Measurements from ENCODE around the gene G6PC3. TPM values are rescaled to one million over a fixed set of nuclear protein-coding genes. Genes with fewer than 3 reads are reported as not detected.

The G6PC3 gene
- polyA plus RNA-seq, 3 donors = 39.4 to 85.3 (median 39.5) TPM

GRCh38 chr17:44078412-44078811 lies 7.9 kb downstream of the G6PC3 start:
- WGBS, 3 donors = 87 to 95% (median 91%) methylated on average over 18 to 19 of the region's 19 CpGs
- no peak overlapping the region for H3K27ac ChIP-seq (ENCODE audit: low read depth, low read length)

GRCh38 chr17:44079877-44080821 lies 9.6 kb downstream of the G6PC3 start:
- 84 to 90% (median 85%) methylated on average over 18 of the region's 18 CpGs for WGBS, 3 donors

GRCh38 chr17:44081681-44082080 lies 11.1 kb downstream of the G6PC3 start:
- no peak overlapping the region for H3K27ac ChIP-seq (ENCODE audit: low read depth, low read length)
- WGBS, 3 donors = 92 to 98% (median 96%) methylated on average over 3 of the region's 3 CpGs

More at GRCh38 chr17:44079877-44080821, 9.6 kb downstream of the G6PC3 start:
- no peak overlapping the region for H3K27ac ChIP-seq (ENCODE audit: low read depth, low read length)

GRCh38 chr17:44082256-44082927 lies 11.9 kb downstream of the G6PC3 start:
- WGBS, 3 donors = 74 to 84% (median 82%) methylated on average over 21 of the region's 21 CpGs
- H3K27ac ChIP-seq (ENCODE audit: low read depth, low read length) = no peak overlapping the region

- 76 to 91% (median 90%) methylated on average over 12 of the region's 12 CpGs for WGBS, 3 donors
- no peak overlapping the region for H3K27ac ChIP-seq (ENCODE audit: low read depth, low read length)
Measured at GRCh38 chr17:44083250-44083849, 12.8 kb downstream of the G6PC3 start.

GRCh38 chr17:44084131-44084538 lies 13.6 kb downstream of the G6PC3 start:
- H3K27ac ChIP-seq (ENCODE audit: low read depth, low read length) = no peak overlapping the region
- 73 to 81% (median 75%) methylated on average over 10 of the region's 10 CpGs for WGBS, 3 donors

- no peak overlapping the region for H3K27ac ChIP-seq (ENCODE audit: low read depth, low read length)
- 90 to 94% (median 93%) methylated on average over 7 of the region's 7 CpGs for WGBS, 3 donors
Measured at GRCh38 chr17:44084921-44085320, 14.4 kb downstream of the G6PC3 start.

GRCh38 chr17:44085908-44086307 lies 15.4 kb downstream of the G6PC3 start:
- H3K27ac ChIP-seq (ENCODE audit: low read depth, low read length) = no peak overlapping the region
- 68 to 85% (median 81%) methylated on average over 5 of the region's 5 CpGs for WGBS, 3 donors

- no peak overlapping the region for H3K27ac ChIP-seq (ENCODE audit: low read depth, low read length)
- 65 to 71% (median 68%) methylated on average over 19 to 23 of the region's 23 CpGs for WGBS, 3 donors
Measured at GRCh38 chr17:44086364-44087311, 16.1 kb downstream of the G6PC3 start.

- H3K27ac ChIP-seq (ENCODE audit: low read depth, low read length) = no peak overlapping the region
- whole genome bisulfite sequencing, 3 donors = 61 to 76% (median 72%) methylated on average over 7 to 8 of the region's 8 CpGs
Measured at GRCh38 chr17:44087319-44087718, 16.8 kb downstream of the G6PC3 start.

- 88 to 95% (median 94%) methylated on average over 16 of the region's 16 CpGs for WGBS, 3 donors
- H3K27ac ChIP-seq (ENCODE audit: low read depth, low read length) = no peak overlapping the region
Measured at GRCh38 chr17:44088254-44088653, 17.7 kb downstream of the G6PC3 start.

GRCh38 chr17:44091200-44091997 lies 20.9 kb downstream of the G6PC3 start:
- 86 to 94% (median 91%) methylated on average over 14 of the region's 14 CpGs for WGBS, 3 donors
- no peak overlapping the region for H3K27ac ChIP-seq (ENCODE audit: low read depth, low read length)

- H3K27ac ChIP-seq (ENCODE audit: low read depth, low read length) = no peak overlapping the region
- WGBS, 3 donors = 96 to 97% (median 96%) methylated on average over 11 of the region's 11 CpGs
Measured at GRCh38 chr17:44092051-44092450, 21.5 kb downstream of the G6PC3 start.

GRCh38 chr17:44093231-44093900 lies 22.8 kb downstream of the G6PC3 start:
- WGBS, 3 donors = 87 to 92% (median 90%) methylated on average over 21 of the region's 21 CpGs
- H3K27ac ChIP-seq (ENCODE audit: low read depth, low read length) = no peak overlapping the region

GRCh38 chr17:44094701-44095387 lies 24.3 kb downstream of the G6PC3 start:
- 84 to 91% (median 88%) methylated on average over 8 of the region's 8 CpGs for WGBS, 3 donors
- H3K27ac ChIP-seq (ENCODE audit: low read depth, low read length) = no peak overlapping the region

GRCh38 chr17:44095388-44095646 lies 24.8 kb downstream of the G6PC3 start:
- no peak overlapping the region for H3K27ac ChIP-seq (ENCODE audit: low read depth, low read length)
- WGBS, 3 donors = 3 to 26% (median 8%) methylated on average over 2 of the region's 2 CpGs

Data from adipose tissue (tissue), 3 donors.